PC-9 (cell line): ENCODE data around the gene EML6. TPM values are rescaled to one million over a fixed set of nuclear protein-coding genes. Genes with fewer than 3 reads are reported as not detected.

Experiments used
- BruUV-seq: library from RNA; stranded (reverse); fragments of 400-500 nt; replicated peaks from 2 replicates; lab custom pipeline; 2021; lab: Mats Ljungman, UMichigan
- CTCF ChIA-PET: fragments of 300-600 bp; sonication (Branson Sonifier 250); formaldehyde crosslinking; loops from one replicate; lab custom pipeline; 2022; ENCODE audit warnings: antibody characterized with exemption; lab: Charles Lee
- POLR2A ChIA-PET: fragments of 300-600 bp; sonication (Branson Sonifier 250); formaldehyde crosslinking; loops from one replicate; lab custom pipeline; 2022; ENCODE audit warnings: antibody characterized with exemption; ENCODE audit not compliant: unreplicated experiment; lab: Charles Lee
- DNase-seq, 2 experiments: peaks; one replicate each; pipeline versions ENCODE4 v3.0.0 to v3.0.0-alpha.2; 2015 to 2022; ENCODE audit warnings: mixed read lengths in 1 of 2
- H2AFZ ChIP-seq: fragments of 200-600 bp; sonication (generic); 2 replicates; pipeline ENCODE4 v1.8.1; 2017; ENCODE audit warnings: antibody characterized with exemption
- H3F3A ChIP-seq: fragments of 200-600 bp; sonication (generic); 2 replicates; pipeline ENCODE4 v1.8.1; 2017; ENCODE audit warnings: antibody characterized with exemption, mild to moderate bottlenecking, low read depth; ENCODE audit not compliant: insufficient read depth
- H3K27ac ChIP-seq: fragments of 200-600 bp; sonication (generic); 2 replicates; pipeline ENCODE4 v1.6.1; 2016; ENCODE audit warnings: mixed run types
- H3K27me3 ChIP-seq: fragments of 200-600 bp; sonication (generic); 2 replicates; pipeline ENCODE4 v1.6.1; 2016; ENCODE audit warnings: low read depth, mixed run types; ENCODE audit not compliant: insufficient read depth
- H3K36me3 ChIP-seq: fragments of 200-600 bp; sonication (generic); 2 replicates; pipeline ENCODE4 v1.6.1; 2016; ENCODE audit warnings: low read depth, mixed run types
- H3K4me1 ChIP-seq: fragments of 200-600 bp; sonication (generic); replicated peaks from 2 replicates; pipeline ENCODE4 v1.6.1; 2016; ENCODE audit warnings: mixed run types; ENCODE audit not compliant: insufficient read depth
- H3K4me2 ChIP-seq: fragments of 200-600 bp; sonication (generic); 2 replicates; pipeline ENCODE4 v1.6.1; 2017; ENCODE audit warnings: mixed run types
- H3K4me3 ChIP-seq: fragments of 200-600 bp; sonication (generic); 2 replicates; pipeline ENCODE4 v1.6.1; 2016; ENCODE audit warnings: mixed run types
- H3K79me2 ChIP-seq: fragments of 200-600 bp; sonication (generic); 2 replicates; pipeline ENCODE4 v1.6.1; 2017; ENCODE audit warnings: low read depth, mixed run types
- H3K9me2 ChIP-seq: fragments of 200-600 bp; sonication (generic); 2 replicates; pipeline ENCODE4 v1.8.1; 2017; ENCODE audit warnings: mild to moderate bottlenecking; ENCODE audit not compliant: insufficient read depth
- H3K9me3 ChIP-seq: fragments of 200-600 bp; sonication (generic); 2 replicates; pipeline ENCODE4 v1.8.1; 2016; ENCODE audit warnings: low read depth; ENCODE audit not compliant: insufficient read depth
- H4K20me1 ChIP-seq: fragments of 200-600 bp; sonication (generic); 2 replicates; pipeline ENCODE4 v1.8.1; 2017; ENCODE audit not compliant: insufficient read depth
- EZH2 ChIP-seq: fragments of 200-600 bp; sonication (generic); IDR thresholded peaks from 2 replicates; pipeline ENCODE4 v1.8.0; 2017; ENCODE audit warnings: antibody characterized with exemption, low read depth
- intact Hi-C: fragments of 100-400 bp; cut with micrococcal nuclease; formaldehyde crosslinking; loops from one replicate; pipeline ENCODE4 v1.10.0; 2022; ENCODE audit not compliant: unreplicated experiment
- total RNA-seq: library from RNA; stranded (reverse); gene quantifications from 2 replicates; pipeline ENCODE4 v1.2.3, GENCODE V29; 2021
- TF ChIP-seq, protein P1 (sequence below): fragments of 200-600 bp; sonication (generic); conservative IDR thresholded peaks from 2 replicates; pipeline ENCODE4 v1.6.1; 2017; ENCODE audit warnings: mixed run types, antibody characterized with exemption, mild to moderate bottlenecking, moderate library complexity

EML6 gene
- total RNA-seq, 1 experiment from 2014 or later = 3.7 TPM

DNA sequence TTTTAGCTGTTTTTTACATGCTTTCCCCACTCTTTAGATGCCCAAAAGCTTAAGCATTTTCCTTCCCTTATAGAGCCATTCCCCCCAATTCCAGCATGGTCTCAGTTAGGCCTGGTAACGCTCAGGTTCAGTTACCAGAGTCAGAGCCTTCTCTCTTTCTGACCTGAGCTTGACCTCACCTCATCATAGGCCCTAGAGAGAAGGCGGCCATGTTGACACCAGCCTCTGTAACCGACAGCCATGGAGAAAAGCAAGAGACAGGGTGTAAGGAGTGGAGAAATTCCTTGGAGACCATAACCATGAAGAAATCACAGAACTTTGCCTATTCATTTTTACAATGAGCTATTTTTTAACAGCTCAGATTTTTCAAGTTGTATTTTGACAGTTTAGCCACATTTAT is 227.3 kb downstream of the EML6 start:
- Histone ChIP-seq H3K36me3 (no peaks in the 10 kb centered on the region), H3K4me1 (peaks cover 37% of the 10 kb centered on the region), H3K79me2 (no peaks in the 10 kb centered on the region), H2AFZ (no peak overlapping the region), H3K27me3 (no peaks in the 10 kb centered on the region), H4K20me1 (no peaks in the 10 kb centered on the region), H3K4me3 (no peak overlapping the region), H3K4me2 (no peak overlapping the region), H3K9me3 (no peaks in the 10 kb centered on the region), H3K9me2 (no peaks in the 10 kb centered on the region), H3F3A (peaks cover 34% of the 10 kb centered on the region; the same call in 1 of the 2 replicates), H3K27ac (no peak overlapping the region)
- intact Hi-C loops = no loop called here
- POLR2A ChIA-PET = interaction anchor here (0.5 kb wide), 1 partner anchor 1021 kb away, joined by 8 read pairs; no protein-coding TSS in a partner anchor
- no peak for TF ChIP-seq EZH2
- TF ChIP-seq, protein P1, sequence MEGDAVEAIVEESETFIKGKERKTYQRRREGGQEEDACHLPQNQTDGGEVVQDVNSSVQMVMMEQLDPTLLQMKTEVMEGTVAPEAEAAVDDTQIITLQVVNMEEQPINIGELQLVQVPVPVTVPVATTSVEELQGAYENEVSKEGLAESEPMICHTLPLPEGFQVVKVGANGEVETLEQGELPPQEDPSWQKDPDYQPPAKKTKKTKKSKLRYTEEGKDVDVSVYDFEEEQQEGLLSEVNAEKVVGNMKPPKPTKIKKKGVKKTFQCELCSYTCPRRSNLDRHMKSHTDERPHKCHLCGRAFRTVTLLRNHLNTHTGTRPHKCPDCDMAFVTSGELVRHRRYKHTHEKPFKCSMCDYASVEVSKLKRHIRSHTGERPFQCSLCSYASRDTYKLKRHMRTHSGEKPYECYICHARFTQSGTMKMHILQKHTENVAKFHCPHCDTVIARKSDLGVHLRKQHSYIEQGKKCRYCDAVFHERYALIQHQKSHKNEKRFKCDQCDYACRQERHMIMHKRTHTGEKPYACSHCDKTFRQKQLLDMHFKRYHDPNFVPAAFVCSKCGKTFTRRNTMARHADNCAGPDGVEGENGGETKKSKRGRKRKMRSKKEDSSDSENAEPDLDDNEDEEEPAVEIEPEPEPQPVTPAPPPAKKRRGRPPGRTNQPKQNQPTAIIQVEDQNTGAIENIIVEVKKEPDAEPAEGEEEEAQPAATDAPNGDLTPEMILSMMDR = no peak
- no TSS peak for BruUV-seq
- CTCF ChIA-PET = interaction anchor here (0.7 kb wide), 1 partner anchor 483 kb away, joined by 3 read pairs; no protein-coding TSS in a partner anchor
- DNase-seq = no peak

DNA sequence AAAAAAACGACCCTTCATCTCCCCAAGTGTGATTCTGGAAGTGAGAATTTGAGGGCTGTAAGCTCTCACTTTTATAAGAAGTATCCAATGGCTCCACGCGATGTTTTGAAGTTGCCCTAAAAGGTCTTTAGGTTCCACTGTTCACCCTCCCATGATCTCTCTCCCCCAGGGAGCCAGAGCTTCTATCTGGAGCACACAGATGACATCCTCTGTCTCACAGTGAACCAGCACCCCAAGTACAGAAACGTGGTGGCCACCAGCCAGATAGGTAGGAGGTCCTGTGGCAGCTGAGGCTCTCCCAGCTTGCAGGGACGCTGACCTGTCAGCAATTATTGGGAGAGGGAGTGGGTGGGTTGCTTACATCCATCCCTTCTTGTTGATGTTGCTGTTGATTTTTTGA is 229.0 kb downstream of the EML6 start:
- Histone ChIP-seq H3K9me2 (no peaks in the 10 kb centered on the region), H2AFZ (no peak overlapping the region), H4K20me1 (no peaks in the 10 kb centered on the region), H3K79me2 (no peaks in the 10 kb centered on the region), H3K9me3 (no peaks in the 10 kb centered on the region), H3K4me1 (peaks cover 39% of the 10 kb centered on the region), H3K4me2 (peak overlapping the region; percentile 57), H3K27ac (peak overlapping the region; percentile 54), H3K4me3 (no peak overlapping the region), H3F3A (peaks cover 30% of the 10 kb centered on the region), H3K36me3 (no peaks in the 10 kb centered on the region), H3K27me3 (no peaks in the 10 kb centered on the region)
- BruUV-seq = no TSS peak
- intact Hi-C loops = no loop called here
- no peak for DNase-seq
- TF ChIP-seq, protein P1 = no peak
- TF ChIP-seq EZH2 = no peak
- POLR2A ChIA-PET = no interaction called here
- CTCF ChIA-PET = no interaction called here

DNA sequence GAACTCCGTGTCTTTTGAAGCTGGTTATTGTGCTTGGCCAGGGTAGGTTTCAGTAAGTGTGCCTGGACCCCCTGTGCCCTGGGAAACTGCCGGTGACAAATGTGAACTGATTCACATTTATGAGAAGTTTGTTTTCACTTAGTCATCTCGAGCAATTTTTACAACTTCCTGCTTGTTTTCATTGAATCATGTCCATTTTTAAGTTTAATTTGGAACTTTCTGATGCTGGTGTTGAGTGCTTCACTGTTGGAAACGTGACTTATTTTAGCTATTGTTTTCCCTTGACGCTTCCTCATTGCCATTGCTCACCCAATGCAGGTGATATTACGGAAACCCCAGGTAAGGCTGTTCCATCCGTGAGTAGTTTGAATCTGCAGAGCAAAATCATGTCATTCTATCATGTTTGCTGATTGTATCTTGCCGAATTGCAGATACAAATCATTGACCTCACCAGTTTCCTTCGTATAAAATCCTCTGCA is 229.6 kb downstream of the EML6 start:
- H3K9me3 ChIP-seq = no peaks in the 10 kb centered on the region
- peak in 1 of 2 experiments; percentile 87 for DNase-seq
- H3K27me3 ChIP-seq = no peaks in the 10 kb centered on the region
- H3F3A ChIP-seq = peaks cover 30% of the 10 kb centered on the region
- BruUV-seq = no TSS peak
- no peaks in the 10 kb centered on the region for H3K36me3 ChIP-seq
- CTCF ChIA-PET = no interaction called here
- H3K4me2 ChIP-seq = peak overlapping the region; percentile 57
- H3K4me1 ChIP-seq = peaks cover 39% of the 10 kb centered on the region
- POLR2A ChIA-PET = no interaction called here
- no peaks in the 10 kb centered on the region for H3K79me2 ChIP-seq
- 0 out of 2 replicates have a peak overlapping the region, but pooled peaks have one; percentile 8 for H2AFZ ChIP-seq
- no peaks in the 10 kb centered on the region for H4K20me1 ChIP-seq
- no peak overlapping the region for H3K4me3 ChIP-seq
- H3K9me2 ChIP-seq = no peaks in the 10 kb centered on the region
- no peak for TF ChIP-seq EZH2
- TF ChIP-seq, protein P1 = no peak
- intact Hi-C loops = no loop called here
- H3K27ac ChIP-seq = peak overlapping the region; percentile 54
